ENCODE results near the gene CASTOR2.
"Not testable (repeated sequence)": the region's sequence is repeated elsewhere in the genome, so short reads cannot be mapped to it uniquely, and the experiment has no call there.

CASTOR2 gene

DNA sequence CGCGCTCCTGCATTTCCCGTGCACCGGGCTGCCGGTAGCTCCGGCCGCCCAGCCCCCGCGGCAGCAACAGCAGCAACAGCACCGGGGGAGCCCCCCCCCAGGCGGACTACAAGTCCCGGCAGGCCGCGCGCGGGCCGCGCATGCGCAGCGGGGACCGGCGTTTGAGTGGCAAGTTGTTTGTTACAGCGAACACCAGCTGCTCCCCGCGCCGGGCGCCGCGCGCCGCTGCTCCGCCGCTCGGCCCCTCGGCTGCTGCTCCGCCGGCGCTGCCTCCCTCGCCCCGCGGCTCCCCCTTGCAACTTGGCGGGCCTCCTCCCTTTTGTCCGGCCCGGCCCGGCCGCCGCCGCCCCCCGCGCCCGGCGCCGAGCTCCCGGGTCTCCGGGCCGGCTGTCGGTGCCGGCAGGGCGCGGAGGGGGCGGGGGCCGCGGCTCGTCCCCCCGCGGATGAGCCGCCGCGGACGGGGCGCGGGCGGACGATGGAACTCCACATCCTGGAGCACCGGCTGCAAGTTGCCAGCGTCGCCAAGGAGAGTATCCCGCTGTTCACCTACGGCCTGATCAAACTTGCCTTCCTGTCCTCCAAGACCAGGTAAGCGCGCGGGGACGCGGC, at the start of gene CASTOR2:
Gene CASTOR2 (plus strand): TSS at position 195 of the 609 bp plus-strand sequence. CDS start 281 bp downstream, at position 476.
- not testable (repeated sequence) for DNase-seq (ENCODE audit: low spot score)

DNA sequence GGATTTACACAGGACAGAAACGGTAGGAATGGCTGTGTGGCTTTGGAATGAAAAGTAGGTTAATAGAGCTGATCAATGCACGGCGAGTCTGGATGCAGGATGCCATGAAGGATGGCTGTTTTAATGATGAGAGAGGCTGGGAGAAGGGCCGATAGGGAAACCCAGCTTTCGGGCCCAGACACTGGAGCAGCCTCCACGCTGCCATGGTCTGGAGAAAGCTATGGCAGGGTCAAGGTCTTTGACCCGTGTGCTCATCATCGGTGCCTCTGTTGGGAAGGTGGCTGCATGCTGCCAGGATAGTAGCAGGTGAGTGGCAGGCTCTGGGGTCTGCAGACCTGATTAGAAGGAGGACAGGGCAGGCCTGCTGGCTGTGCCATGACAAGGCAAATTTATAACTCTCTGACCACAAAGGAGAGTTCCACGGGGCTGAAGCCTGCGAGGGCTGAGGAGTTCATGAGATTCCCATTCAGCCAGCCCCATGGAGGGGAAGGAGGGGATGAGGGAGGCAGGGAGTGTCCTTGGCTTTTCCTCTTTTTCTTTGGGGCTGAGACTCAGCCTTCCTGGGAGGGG, 42.1 kb upstream of the CASTOR2 start:
- DNase-seq (ENCODE audit: low spot score), result not testable (repeated sequence)

- not testable (repeated sequence) for DNase-seq (ENCODE audit: low spot score)
Measured at GRCh38 chr7:74923644-74924043, 40.9 kb upstream of the CASTOR2 start.

- not testable (repeated sequence) for DNase-seq (ENCODE audit: low spot score)
Measured at GRCh38 chr7:74926968-74927367, 37.5 kb upstream of the CASTOR2 start.

DNA sequence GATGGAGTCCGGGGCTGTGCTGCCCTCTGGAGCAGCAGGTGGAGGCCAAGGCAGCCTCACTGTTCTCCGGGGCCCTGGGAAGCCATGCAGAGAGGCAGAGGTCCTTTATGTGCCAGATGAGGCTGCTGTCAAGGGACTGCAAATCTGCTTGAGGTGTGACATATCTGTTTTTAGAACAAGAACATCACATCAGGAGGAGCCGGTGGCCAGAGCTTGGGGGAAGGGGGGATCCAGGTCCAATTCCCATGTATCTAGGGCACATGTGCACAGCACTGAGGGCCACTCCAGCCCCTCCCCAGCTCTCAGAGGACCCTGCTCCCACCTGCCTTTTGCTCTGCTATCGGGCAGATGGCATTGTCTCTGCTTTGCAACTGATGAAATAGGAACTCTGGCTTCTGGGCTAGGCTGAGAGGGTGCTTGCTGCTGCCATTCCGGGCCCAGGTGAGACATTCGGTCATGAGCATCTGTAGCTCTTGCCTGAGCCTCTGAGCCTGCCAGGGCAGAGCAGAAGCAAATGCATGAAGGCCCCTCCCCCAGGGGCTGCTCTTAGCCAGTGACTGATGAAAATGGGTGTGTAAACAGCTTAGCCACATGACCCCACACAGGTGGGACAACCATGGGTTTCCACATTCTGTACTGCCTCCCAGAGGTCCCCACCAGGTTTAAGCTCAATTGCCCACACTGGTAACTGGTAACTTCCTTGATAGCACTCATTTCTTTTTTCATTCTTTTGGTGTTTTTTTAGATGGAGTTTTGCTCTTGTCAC, 32.8 kb upstream of the CASTOR2 start:
- DNase-seq (ENCODE audit: low spot score), result not testable (repeated sequence)

DNA sequence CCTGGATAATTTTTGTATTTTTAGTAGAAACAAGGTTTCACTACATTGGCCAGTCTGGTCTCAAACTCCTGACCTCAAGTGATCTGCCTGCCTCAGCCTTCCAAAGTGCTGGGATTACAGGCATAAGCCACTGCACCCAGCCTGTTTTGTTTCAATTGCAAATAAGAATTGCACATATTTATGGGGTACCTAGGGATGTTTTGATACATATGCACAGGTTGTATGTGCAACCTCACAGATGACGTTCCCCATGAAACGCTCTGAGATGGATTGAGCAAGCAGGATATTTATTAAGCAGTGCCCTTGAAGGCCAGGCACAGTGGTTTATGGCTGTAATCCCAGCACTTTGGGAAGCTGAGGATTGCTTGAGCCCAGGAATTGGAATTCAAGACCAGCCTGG, 25.1 kb upstream of the CASTOR2 start:
- not testable (repeated sequence) for DNase-seq (ENCODE audit: low spot score)

GRCh38 chr7:74941302-74942069, 23.0 kb upstream of the CASTOR2 start:
- DNase-seq (ENCODE audit: low spot score), result not testable (repeated sequence)

- not testable (repeated sequence) for DNase-seq (ENCODE audit: low spot score)
Measured at GRCh38 chr7:74943923-74944322, 20.6 kb upstream of the CASTOR2 start.

- not testable (repeated sequence) for DNase-seq (ENCODE audit: low spot score)
Measured at GRCh38 chr7:74947741-74948140, 16.8 kb upstream of the CASTOR2 start.

GRCh38 chr7:74953774-74954173, 10.7 kb upstream of the CASTOR2 start:
- DNase-seq (ENCODE audit: low spot score), result not testable (repeated sequence)

DNA sequence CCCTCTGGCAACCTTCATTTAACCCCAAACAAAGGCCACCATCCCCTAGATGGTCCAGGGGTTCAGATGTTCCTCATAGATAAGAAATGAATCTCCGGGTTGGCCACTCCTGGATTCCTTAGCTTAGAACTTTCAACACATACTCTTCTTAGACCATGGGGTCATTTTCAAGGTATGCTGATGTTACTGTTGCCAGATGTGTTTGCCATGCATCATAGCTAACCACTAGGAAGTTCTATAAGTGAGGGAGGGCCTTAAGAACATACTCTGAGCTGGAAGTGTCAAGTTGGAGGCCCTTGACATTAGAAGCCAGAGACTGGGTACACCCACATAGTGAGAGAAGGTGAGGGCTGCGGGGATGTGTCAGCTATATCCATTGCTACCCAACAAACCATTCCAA, 6.2 kb upstream of the CASTOR2 start:
- DNase-seq (ENCODE audit: low spot score), result not testable (repeated sequence)

- not testable (repeated sequence) for DNase-seq (ENCODE audit: low spot score)
Measured at GRCh38 chr7:74963704-74964510, 598 bp upstream of the CASTOR2 start.

DNA sequence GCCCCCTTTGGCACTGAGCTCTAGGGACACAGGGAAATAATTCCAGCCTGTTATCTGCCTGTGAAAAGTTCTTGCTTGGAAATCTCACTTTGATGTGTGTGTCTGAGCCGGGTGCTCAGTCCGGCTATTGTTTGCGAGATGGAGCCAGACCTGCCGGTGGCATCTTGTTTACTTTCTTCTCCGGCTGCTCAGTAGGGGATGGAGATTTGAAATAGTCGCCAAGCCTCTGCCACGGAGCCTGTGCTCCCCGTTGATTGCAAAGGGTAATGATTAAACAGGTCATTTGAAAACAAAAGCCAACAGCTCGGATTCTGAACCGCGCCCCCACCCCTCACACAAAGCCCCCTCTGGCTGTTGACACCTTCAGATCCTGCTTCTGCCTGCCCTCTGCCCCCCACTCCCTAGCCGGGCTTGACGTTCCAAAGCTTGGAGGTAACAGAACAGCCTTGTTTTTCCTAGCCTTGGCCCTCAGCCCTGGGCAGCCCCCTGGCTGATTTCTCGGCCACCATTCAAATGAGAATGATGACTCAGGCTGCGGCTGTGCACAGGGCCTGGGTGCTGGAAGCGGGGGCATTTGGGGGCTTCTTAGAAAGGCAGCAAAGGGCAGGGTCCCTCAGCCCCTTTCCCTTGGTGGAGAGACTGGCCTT, 1.8 kb downstream of the CASTOR2 start:
- DNase-seq (ENCODE audit: low spot score), result not testable (repeated sequence)

GRCh38 chr7:74966909-74967308, 2.4 kb downstream of the CASTOR2 start:
- not testable (repeated sequence) for DNase-seq (ENCODE audit: low spot score)

- not testable (repeated sequence) for DNase-seq (ENCODE audit: low spot score)
Measured at GRCh38 chr7:74971431-74971830, 6.9 kb downstream of the CASTOR2 start.

DNA sequence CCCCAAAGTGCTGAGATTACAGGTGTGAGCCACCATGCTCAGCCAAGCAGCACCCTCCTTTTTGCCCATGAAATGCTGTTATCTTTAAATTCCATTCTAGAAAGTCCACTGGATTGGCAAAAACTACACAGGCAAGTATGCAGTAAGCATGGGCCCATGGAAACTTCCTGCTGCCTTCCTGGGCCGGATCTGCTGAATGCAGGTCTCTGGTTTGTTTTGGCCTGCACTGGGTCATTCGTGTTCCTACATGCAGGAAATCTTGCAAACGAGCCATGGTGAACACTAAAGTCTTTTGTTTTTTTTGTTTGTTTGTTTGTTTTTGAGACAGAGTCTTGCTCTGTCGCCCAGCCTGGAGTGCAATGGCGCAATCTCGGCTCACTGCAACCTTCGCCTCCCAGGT, 7.9 kb downstream of the CASTOR2 start:
- not testable (repeated sequence) for DNase-seq (ENCODE audit: low spot score)

DNA sequence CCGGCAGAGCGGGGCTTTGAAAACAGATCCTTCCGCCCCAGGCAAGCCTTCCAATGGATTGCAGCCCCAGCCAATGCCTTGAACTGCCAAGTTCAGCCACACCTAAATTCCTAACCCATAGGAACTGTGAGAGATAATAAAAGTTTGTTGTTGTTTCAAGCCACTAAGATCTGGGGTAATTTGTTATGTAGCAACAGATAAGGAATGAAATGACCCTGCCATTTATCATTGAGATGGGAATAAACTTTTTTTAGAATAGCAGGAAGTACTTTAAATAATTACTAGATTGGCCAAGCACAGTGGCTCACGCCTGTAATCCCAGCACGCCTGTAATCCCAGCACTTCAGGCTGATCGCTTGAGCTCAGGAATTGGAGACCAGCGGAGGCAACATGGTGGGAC, 11.5 kb downstream of the CASTOR2 start:
- not testable (repeated sequence) for DNase-seq (ENCODE audit: low spot score)

DNA sequence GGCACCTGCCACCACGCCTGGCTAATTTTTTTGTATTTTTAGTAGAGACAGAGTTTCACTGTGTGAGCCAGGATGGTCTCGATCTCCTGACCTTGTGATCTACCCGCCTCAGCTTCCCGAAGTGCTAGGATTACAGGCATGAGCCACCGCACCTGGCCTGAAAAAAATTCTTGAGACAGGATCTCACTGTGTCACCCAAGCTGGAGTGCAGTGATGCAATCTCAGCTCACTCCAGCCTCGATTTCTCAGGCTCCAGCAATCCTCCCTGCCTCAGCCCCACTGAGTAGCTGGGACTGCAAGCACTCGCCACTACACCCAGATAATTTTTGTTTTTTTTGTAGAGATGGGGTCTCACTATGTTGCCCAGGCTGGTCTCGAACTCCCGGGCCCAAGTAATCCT, 13.0 kb downstream of the CASTOR2 start:
- DNase-seq (ENCODE audit: low spot score), result not testable (repeated sequence)

DNA sequence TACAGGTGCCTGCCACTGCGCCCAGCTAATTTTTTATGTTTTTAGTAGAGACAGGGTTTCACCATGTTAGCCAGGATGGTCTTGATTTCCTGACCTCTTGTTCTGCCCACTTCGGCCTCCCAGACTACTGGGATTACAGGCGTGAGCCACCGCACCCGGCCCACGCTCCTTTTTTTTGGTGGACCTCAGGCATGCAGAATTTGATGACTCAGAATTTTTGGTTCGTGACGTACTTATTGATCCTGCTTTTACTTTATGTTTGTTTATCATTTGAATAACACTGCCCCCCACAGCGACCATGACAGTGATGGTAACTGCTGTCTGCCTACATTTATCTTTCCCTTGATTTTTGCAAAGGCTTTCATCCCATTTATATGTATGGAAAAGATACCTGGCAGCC, 23.9 kb downstream of the CASTOR2 start:
- DNase-seq (ENCODE audit: low spot score), result not testable (repeated sequence)

- DNase-seq (ENCODE audit: low spot score), result no peak
Measured at GRCh38 chr7:74993121-74993520, 28.6 kb downstream of the CASTOR2 start.
